Fibroblast of skin of right quadriceps (primary cell): ENCODE results near the gene SHC1.
A peak's percentile ranks its signal among the peaks of the same experiment; 100 is the strongest.

Experiments
- DNase-seq: peaks from one replicate; pipeline ENCODE4 v3.0.0-alpha.2; 2013

The SHC1 gene

GRCh38 chr1:154970631-154971340 lies at the start of gene SHC1:
Gene SHC1 (minus strand): TSS chr1:154970747. CDS start chr1:154970526, 221 bp downstream.
- DNase-seq: peak; percentile 96

DNA sequence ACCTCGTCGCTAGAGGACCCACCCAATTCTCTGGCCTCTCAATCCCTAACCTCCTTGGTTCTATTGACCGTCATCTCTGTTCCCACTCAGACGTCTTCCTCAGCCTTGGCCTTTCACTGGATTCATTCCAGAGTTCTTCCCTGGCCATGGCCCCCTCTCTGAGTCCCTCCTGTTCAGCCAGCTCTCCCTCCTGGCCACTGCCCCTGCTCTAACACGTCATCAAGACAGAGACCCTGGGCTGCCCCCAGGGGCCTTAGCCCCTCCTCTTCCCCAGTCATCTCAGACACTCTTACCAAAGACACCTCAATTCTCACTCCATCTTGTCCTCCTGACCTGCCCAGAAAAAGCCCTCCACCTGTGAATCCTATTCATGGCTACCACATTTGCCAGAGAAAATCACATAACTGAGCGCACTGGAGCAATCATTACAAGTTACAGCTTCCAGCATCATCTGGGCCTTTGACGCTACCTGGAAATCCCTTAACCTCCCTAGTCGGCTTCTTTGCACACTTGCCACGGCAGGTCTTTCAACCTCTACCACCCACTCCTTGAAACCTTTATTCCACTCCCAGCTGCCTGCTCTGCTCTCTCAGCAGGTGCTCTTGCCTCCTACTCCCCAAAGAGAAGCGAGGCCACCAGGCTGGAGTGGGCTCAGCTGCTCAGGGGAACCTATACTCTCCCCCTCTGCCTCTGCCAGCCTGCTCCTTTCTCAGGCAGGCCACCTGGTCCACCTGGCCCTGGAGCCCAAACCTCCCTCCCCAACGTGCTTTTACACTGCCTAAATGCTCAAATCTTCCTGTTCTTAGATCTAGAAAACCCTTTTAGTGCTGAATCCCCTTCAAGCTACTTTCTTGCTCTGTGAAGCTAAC lies 49.1 kb upstream of the SHC1 start:
- no peak for DNase-seq

GRCh38 chr1:155018617-155019348 lies 48.2 kb upstream of the SHC1 start:
- DNase-seq: no peak

DNA sequence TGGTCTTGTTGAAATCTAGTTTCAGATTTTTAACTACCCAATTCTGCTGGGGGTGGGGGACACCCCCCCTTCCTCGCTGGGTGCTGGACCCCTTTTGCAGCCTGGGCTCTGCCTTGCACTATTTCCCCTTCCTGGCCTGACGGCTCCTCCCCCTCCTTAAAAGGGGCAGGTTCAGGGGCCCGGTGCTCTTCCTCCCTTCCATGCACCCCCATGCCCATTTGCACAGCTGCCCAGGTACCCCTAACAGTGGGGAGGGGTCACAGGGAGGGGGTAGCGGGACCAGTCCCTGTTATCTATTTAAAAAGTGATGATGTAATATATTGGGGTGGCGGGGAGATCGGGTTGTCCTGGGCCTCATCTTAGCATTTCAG lies 47.4 kb upstream of the SHC1 start:
- DNase-seq: no peak

DNA sequence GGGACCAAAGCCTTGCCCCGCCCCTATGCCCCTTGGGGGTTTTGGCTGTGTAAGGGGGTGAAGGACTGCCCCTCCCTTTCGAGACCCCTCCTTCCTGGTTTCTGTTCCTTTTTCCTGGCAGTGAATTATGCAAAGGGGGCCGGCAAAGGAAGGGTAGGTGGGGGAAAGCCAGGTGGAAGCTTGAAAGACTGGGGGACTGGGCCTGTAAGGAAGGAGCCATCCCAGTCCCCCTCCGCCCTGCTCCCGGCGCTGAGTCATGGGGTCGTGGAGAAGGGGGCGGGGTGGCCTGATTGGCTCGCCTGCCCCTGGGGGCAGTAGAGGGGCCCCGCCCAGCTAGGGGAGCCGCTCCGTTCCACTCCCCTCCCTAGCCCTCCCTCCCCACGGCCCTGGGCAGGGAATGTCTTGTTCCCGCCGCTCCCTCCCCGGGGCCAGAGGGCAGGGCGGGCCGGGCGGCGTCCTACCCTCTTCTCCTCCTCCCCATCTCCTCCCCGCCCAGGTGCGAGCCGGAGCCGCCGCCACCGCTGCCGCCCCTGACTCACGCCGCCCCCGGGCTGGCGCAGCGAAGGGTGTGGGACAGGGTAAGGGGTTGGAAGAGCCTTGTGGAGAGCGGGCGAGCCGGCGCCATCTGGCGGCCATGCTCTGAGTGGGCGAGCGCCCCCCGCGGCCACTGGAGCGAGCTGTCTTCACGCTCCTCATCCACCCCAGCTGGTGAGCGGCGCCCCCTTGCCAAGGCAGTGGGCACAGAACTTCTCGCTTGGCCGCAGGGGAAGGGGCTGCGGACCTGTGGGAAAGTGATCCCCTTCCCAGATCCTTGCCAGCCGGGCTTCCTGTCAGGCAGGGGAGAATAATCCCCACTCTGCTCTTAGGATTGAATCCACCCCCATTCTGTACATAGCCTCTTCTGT lies 46.7 kb upstream of the SHC1 start:
- DNase-seq: peak; percentile 86

DNA sequence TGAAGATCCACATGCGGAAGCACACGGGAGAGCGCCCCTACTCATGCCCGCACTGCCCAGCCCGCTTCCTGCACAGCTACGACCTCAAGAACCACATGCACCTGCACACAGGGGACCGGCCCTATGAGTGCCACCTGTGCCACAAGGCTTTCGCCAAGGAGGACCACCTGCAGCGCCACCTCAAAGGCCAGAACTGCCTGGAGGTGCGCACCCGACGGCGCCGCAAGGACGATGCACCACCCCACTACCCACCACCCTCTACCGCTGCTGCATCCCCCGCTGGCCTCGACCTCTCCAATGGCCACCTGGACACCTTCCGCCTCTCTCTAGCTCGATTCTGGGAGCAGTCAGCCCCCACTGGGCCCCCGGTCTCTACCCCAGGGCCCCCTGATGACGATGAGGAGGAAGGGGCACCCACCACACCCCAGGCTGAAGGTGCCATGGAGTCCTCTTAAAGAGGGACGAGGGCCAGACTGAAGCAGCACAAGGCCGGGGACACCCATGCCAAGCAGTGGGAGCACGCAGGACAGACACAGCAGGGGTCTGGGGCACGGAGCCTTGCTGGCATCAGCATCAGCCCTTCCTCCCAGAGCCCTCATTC lies 45.8 kb upstream of the SHC1 start:
- DNase-seq: no peak

DNA sequence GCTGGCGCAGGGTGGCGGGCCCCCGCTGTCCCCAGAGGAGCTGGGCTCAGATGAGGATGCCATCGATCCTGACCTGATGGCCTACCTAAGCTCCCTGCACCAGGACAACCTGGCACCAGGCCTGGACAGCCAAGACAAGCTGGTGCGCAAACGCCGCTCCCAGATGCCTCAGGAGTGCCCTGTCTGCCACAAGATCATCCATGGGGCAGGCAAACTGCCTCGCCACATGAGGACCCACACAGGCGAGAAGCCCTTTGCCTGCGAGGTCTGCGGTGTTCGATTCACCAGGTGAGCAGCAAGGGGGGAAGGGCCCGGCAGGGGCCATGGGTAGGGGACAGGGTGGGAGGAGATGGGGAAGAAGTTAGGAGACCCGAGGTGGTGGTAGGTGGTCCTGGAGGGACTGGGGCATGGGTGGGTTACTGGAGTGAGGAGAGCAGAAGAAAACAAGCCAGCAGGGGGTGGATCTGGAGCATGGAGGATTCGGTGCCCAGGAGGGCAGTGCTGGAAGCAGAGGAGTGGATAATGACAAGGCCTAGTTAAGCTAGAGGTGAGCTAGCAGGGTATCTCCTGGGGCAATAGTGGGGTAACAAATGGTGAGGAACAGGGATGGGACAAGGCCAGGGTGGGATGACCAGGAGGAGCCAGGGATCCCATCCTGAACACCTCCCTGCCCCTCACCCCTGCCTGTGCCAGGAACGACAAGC lies 45.1 kb upstream of the SHC1 start:
- no peak for DNase-seq

DNA sequence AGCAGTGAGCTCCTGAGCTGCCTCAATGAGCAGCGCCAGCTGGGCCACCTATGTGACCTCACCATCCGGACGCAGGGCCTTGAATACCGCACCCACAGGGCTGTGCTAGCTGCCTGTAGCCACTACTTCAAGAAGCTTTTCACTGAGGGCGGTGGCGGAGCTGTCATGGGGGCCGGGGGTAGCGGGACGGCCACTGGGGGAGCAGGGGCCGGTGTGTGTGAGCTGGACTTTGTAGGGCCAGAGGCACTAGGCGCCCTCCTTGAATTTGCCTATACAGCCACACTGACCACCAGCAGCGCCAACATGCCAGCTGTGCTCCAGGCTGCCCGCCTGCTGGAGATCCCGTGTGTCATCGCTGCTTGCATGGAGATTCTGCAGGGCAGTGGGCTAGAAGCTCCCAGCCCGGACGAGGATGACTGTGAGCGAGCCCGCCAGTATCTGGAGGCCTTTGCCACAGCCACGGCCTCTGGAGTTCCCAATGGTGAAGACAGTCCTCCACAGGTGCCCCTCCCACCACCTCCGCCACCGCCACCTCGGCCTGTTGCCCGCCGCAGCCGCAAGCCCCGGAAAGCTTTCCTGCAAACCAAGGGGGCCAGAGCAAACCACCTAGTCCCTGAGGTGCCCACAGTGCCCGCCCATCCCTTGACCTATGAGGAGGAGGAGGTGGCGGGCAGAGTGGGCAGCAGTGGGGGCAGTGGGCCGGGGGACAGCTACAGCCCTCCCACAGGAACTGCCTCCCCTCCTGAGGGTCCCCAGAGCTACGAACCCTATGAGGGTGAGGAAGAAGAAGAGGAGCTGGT lies 44.4 kb upstream of the SHC1 start:
- no peak for DNase-seq

DNA sequence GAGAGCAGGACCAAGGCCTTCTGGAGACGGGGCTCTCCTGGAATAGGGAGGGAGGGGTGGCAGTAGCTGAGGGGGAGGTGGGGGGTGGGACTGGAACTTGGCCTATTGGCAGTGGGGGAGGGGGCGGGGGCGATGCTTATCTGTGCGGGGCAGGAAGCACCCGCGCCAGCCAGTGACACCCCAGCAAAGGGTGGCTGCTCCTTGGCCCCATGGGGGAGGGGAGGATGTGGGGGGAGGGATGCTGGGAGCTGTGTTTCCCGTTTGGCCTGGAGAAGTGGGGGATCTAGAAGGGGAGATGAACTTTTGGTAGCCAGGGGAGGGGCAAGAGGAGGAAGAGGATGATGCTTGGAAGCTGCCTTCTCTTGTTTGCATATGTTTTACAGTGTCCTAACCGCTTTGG lies 43.1 kb upstream of the SHC1 start:
- no peak for DNase-seq

GRCh38 chr1:155012776-155013602 lies 42.4 kb upstream of the SHC1 start:
- DNase-seq: no peak

DNA sequence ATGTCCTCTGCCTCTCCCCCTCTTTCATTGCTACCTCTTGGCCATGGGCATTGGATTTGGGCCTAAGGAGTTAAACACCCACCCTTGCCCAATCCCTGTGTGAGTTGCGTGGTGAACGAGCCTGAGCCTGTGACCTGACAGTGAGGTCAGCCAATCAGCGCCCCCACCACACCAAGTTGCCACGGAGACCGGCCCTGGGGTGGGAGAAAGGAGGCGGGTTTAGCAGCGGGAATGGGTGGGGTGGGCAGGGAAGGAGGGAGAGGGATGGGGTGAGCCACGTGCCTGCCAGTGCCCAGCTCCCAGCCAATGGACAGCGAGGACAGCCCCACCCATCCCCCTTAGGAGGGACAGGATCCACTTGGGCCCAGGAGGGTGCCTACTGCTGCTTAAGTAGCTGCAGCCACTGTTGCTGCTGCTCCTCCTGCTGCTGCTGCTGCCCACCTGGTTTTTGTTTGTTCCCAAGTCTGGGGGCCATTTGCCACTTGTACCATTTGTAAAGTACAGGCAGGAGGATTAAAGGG lies 41.5 kb upstream of the SHC1 start:
- DNase-seq: peak; percentile 40

- DNase-seq: no peak
These were observed 41.0 kb upstream of the SHC1 start for GRCh38 chr1:155011437-155012025.

GRCh38 chr1:155011004-155011416 lies 40.5 kb upstream of the SHC1 start:
- DNase-seq: no peak

GRCh38 chr1:155010211-155010918 lies 39.8 kb upstream of the SHC1 start:
- no peak for DNase-seq

GRCh38 chr1:155009742-155010141 lies 39.2 kb upstream of the SHC1 start:
- DNase-seq: no peak

DNA sequence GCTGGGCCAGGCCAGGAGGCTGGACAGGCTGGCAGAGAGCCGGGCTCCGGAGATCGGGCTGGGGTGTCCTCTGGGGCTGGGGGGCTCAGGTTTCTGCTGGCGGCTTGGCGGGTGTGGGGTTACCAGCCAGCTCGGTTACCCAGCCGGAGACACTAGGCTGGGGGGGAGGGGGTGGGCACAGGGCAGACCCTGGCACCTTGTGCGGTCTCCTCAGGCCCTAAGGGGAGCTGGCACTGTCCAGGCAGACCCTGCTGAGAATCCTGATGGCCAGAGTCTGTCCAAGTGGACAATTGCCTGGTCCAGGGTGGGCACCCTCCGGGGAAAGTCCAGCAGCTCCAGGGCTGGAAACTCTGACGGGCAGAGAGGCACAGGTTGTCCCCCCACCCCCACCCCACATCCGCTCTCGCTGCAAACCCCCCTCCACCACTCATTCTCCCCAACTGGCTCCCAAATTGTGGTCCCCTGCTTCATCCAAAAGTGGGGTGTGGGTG lies 38.7 kb upstream of the SHC1 start:
- no peak for DNase-seq

- no peak for DNase-seq
These were observed 37.7 kb upstream of the SHC1 start for GRCh38 chr1:155008015-155008941.
